Bronchial smooth muscle cell (primary cell): Measurements from ENCODE around the gene MYPN. TPM values are rescaled to one million over a fixed set of nuclear protein-coding genes. Genes with fewer than 3 reads are reported as not detected.

ENCODE experiments used
- total RNA-seq: library from RNA; depleted of rRNA; stranded (reverse); fragments of >200 nt; gene quantifications from 2 replicates; pipeline ENCODE4 v1.2.1, GENCODE V29; 2014

The MYPN gene
- under 0.01 and 0.16 TPM in 2 replicates for total RNA-seq

GRCh38 chr10:68109331-68109730 lies at the start of gene MYPN:
TSS of gene MYPN (plus strand) at chr10:68109488. CDS start at chr10:68121439, 11,951 bp downstream.

GRCh38 chr10:68074775-68075549 lies 34.3 kb upstream of the MYPN start, which contains the start of gene HERC4:
TSS of gene HERC4 (minus strand) at chr10:68075283. CDS start at chr10:68073108, 2,175 bp downstream.

GRCh38 chr10:68231817-68232251 lies 122.5 kb downstream of the MYPN start, which contains the start of gene ATOH7:
TSS of gene ATOH7 (minus strand) at chr10:68232113. CDS start at chr10:68231677, 436 bp downstream.

Other genes with a start within 250 kb of the MYPN start
- gene SIRT1, start 224.8 kb upstream of the MYPN start, total RNA-seq, result 10.4 and 11.0 TPM in 2 replicates
- 38.9 and 65.3 TPM in 2 replicates for gene HERC4, start 34.2 kb upstream of the MYPN start, total RNA-seq
- not detected in 2 replicates for gene ATOH7, start 122.6 kb downstream of the MYPN start, total RNA-seq
- gene HNRNPH3, start 222.6 kb downstream of the MYPN start, total RNA-seq, result 20.0 and 30.3 TPM in 2 replicates
- 6.4 and 8.7 TPM in 2 replicates for gene PBLD, start 223.4 kb downstream of the MYPN start, total RNA-seq